HFFc6 (cell line): Measurements from ENCODE around the gene TMOD1. TPM values are rescaled to one million over a fixed set of nuclear protein-coding genes. Genes with fewer than 3 reads are reported as not detected.
A peak's percentile ranks its signal among the peaks of the same experiment; 100 is the strongest.

ENCODE experiments used
- DNase-seq: peaks from one replicate; pipeline ENCODE4 v3.0.0-alpha.2; 2018
- H3K27ac Mint-ChIP-seq: 2 replicates; pipeline ENCODE4 v1.8.0; 2020; ENCODE audit warnings: mild to moderate bottlenecking, mixed read lengths
- H3K27me3 Mint-ChIP-seq: 2 replicates; pipeline ENCODE4 v1.8.0; 2021; ENCODE audit warnings: mild to moderate bottlenecking, moderate library complexity, mixed read lengths; ENCODE audit not compliant: insufficient read depth
- H3K36me3 Mint-ChIP-seq: 2 replicates; pipeline ENCODE4 v1.8.0; 2021; ENCODE audit warnings: low read depth, mixed read lengths
- H3K4me1 Mint-ChIP-seq: 2 replicates; pipeline ENCODE4 v1.8.0; 2020; ENCODE audit warnings: low read depth, mixed read lengths
- H3K4me3 Mint-ChIP-seq: 2 replicates; pipeline ENCODE4 v1.8.0; 2020; ENCODE audit warnings: mild to moderate bottlenecking, moderate library complexity, mixed read lengths
- H3K9me3 Mint-ChIP-seq: 2 replicates; pipeline ENCODE4 v1.8.0; 2020; ENCODE audit warnings: mild to moderate bottlenecking, mixed read lengths
- CTCF ChIP-seq: fragments of 200-600 bp; sonication (generic); IDR thresholded peaks from 2 replicates; pipeline ENCODE4 v1.5.0; 2021; ENCODE audit warnings: antibody characterized with exemption, mild to moderate bottlenecking
- total RNA-seq, 6 experiments: library from RNA; stranded (reverse); fragmentation: NEBNext Ultra II Directional; extraction: Animal tissue kit (Norgen Biotek cat#: 25700); gene quantifications; 2 replicates in 1 of 6; 3 replicates in 5 of 6; pipeline ENCODE4 v1.2.3, GENCODE V29; 2021

TMOD1 gene
- total RNA-seq, 6 experiments from 2014 or later = 0.14 to 0.60 (median 0.57) TPM

- Mint-ChIP-seq H3K4me3 (no peak overlapping the region), H3K27me3 (peaks cover 40% of the 10 kb centered on the region), H3K36me3 (no peaks in the 10 kb centered on the region), H3K9me3 (no peaks in the 10 kb centered on the region), H3K27ac (no peak overlapping the region), H3K4me1 (peaks cover 19% of the 10 kb centered on the region)
- TF ChIP-seq CTCF = no peak
- DNase-seq = no peak
Measured at GRCh38 chr9:97560851-97561250, 59.4 kb downstream of the TMOD1 start.

- TF ChIP-seq CTCF = no peak
- Mint-ChIP-seq H3K9me3 (no peaks in the 10 kb centered on the region), H3K4me3 (no peak overlapping the region), H3K27me3 (peaks cover 37% of the 10 kb centered on the region), H3K36me3 (no peaks in the 10 kb centered on the region), H3K27ac (no peak overlapping the region), H3K4me1 (peaks cover 19% of the 10 kb centered on the region)
- DNase-seq = no peak
Measured at GRCh38 chr9:97561501-97561900, 60.0 kb downstream of the TMOD1 start.

- peaks cover 19% of the 10 kb centered on the region for H3K4me1 Mint-ChIP-seq
- no peak for DNase-seq
- no peaks in the 10 kb centered on the region for H3K9me3 Mint-ChIP-seq
- H3K36me3 Mint-ChIP-seq = no peaks in the 10 kb centered on the region
- no peak overlapping the region for H3K27ac Mint-ChIP-seq
- H3K4me3 Mint-ChIP-seq = no peak overlapping the region
- TF ChIP-seq CTCF = no peak
- peaks cover 34% of the 10 kb centered on the region for H3K27me3 Mint-ChIP-seq
Measured at GRCh38 chr9:97562542-97562941, 61.1 kb downstream of the TMOD1 start.

- Mint-ChIP-seq H3K4me1 (peaks cover 19% of the 10 kb centered on the region), H3K9me3 (no peaks in the 10 kb centered on the region), H3K36me3 (no peaks in the 10 kb centered on the region), H3K27me3 (peaks cover 45% of the 10 kb centered on the region), H3K27ac (no peak overlapping the region), H3K4me3 (no peak overlapping the region)
- no peak for TF ChIP-seq CTCF
- DNase-seq = no peak
Measured at GRCh38 chr9:97563458-97564135, 62.1 kb downstream of the TMOD1 start.

- Mint-ChIP-seq H3K9me3 (no peaks in the 10 kb centered on the region), H3K27ac (no peak overlapping the region), H3K36me3 (no peaks in the 10 kb centered on the region), H3K27me3 (peaks cover 48% of the 10 kb centered on the region), H3K4me3 (no peak overlapping the region), H3K4me1 (peaks cover 13% of the 10 kb centered on the region)
- DNase-seq = peak; percentile 67
- no peak for TF ChIP-seq CTCF
Measured at GRCh38 chr9:97564291-97565175, 63.1 kb downstream of the TMOD1 start.
